ENCODE results near the gene OR2V1. TPM values are rescaled to one million over a fixed set of nuclear protein-coding genes. Genes with fewer than 3 reads are reported as not detected.

The OR2V1 gene
- total and polyA plus RNA-seq, 7 experiments from 2014 or later = not detected

- DNase-seq = peak in 2 of 9 donors; percentile 27 to 47
- Histone ChIP-seq H3K4me1 (ENCODE audit: control insufficient read depth in 2 of 2, insufficient read depth in 2 of 2, low read length in 2 of 2) (peaks cover 4 to 13% of the 10 kb centered on the region in 2 donors), H3K27ac (ENCODE audit: low read depth, low read length) (no peak overlapping the region), H3K36me3 (ENCODE audit: control insufficient read depth in 2 of 3, insufficient read depth in 3 of 3, low read length in 3 of 3) (no peaks in the 10 kb centered on the region), H3K9me3 (ENCODE audit: control insufficient read depth in 2 of 3, low read length in 3 of 3) (no peaks in the 10 kb centered on the region), H3K27me3 (ENCODE audit: control insufficient read depth in 2 of 2, insufficient read depth in 2 of 2, low read length in 2 of 2) (peaks cover 6 to 26% of the 10 kb centered on the region in 2 donors), H3K4me3 (ENCODE audit: low read length) (no peak overlapping the region)
- peaks cover 19 to 75% (median 61%) of the 10 kb centered on the region in 7 donors for H3K4me1 Mint-ChIP-seq
- peaks cover 0 to 9% (median 0%) of the 10 kb centered on the region in 5 donors for H3K36me3 Mint-ChIP-seq
- no peak overlapping the region for H3K4me3 Mint-ChIP-seq
- peaks cover 45 to 83% (median 77%) of the 10 kb centered on the region in 5 donors for H3K27me3 Mint-ChIP-seq
- peaks cover 0 to 20% (median 0%) of the 10 kb centered on the region in 11 donors for H3K9me3 Mint-ChIP-seq
- ATAC-seq = peak; percentile 62
- CTCF ChIA-PET = interaction anchor here (1.4 kb wide), 1 partner anchor 17 kb away, joined by 5 read pairs; no protein-coding TSS in a partner anchor
- POLR2A ChIA-PET = interaction anchor here (0.7 to 1.6 kb wide), 4 partner anchors 17 to 447 kb away, joined by 3 to 6 read pairs (median 4); partner anchors contain the start of genes TRIM41 and TRIM52
- intact Hi-C loops (cut with micrococcal nuclease) = no loop called here
- H3K27ac Mint-ChIP-seq = peak overlapping the region in 5 of 9 donors; percentile 6 to 63 (median 31)
Measured at GRCh38 chr5:181167814-181168488, 37.0 kb upstream of the OR2V1 start.

GRCh38 chr5:181166812-181167733 lies 36.1 kb upstream of the OR2V1 start:
- Histone ChIP-seq H3K27me3 (ENCODE audit: control insufficient read depth in 2 of 2, insufficient read depth in 2 of 2, low read length in 2 of 2) (peaks cover 6 to 26% of the 10 kb centered on the region in 2 donors), H3K4me3 (ENCODE audit: low read length) (no peak overlapping the region), H3K27ac (ENCODE audit: low read depth, low read length) (no peak overlapping the region), H3K9me3 (ENCODE audit: control insufficient read depth in 2 of 3, low read length in 3 of 3) (no peaks in the 10 kb centered on the region), H3K4me1 (ENCODE audit: control insufficient read depth in 2 of 2, insufficient read depth in 2 of 2, low read length in 2 of 2) (peaks cover 0 to 7% of the 10 kb centered on the region in 2 donors), H3K36me3 (ENCODE audit: control insufficient read depth in 2 of 3, insufficient read depth in 3 of 3, low read length in 3 of 3) (no peaks in the 10 kb centered on the region)
- ChIA-PET POLR2A (interaction anchor here (0.8 to 1.6 kb wide), 2 partner anchors 55 to 109 kb away, joined by 3 to 6 read pairs; partner anchors contain the start of gene TRIM41), CTCF (no interaction called here)
- H3K4me3 Mint-ChIP-seq = no peak overlapping the region
- no peak for DNase-seq
- intact Hi-C loops (cut with micrococcal nuclease) = no loop called here
- peaks cover 18 to 68% (median 56%) of the 10 kb centered on the region in 7 donors for H3K4me1 Mint-ChIP-seq
- peaks cover 41 to 79% (median 72%) of the 10 kb centered on the region in 5 donors for H3K27me3 Mint-ChIP-seq
- no peak for ATAC-seq
- H3K36me3 Mint-ChIP-seq = peaks cover 0 to 9% (median 0%) of the 10 kb centered on the region in 5 donors
- peaks cover 0 to 20% (median 0%) of the 10 kb centered on the region in 11 donors for H3K9me3 Mint-ChIP-seq
- H3K27ac Mint-ChIP-seq = peak overlapping the region in 3 of 9 donors; percentile 12 to 63 (median 44)

GRCh38 chr5:181164076-181164952 lies 33.3 kb upstream of the OR2V1 start:
- ChIA-PET POLR2A (interaction anchor here (0.7 to 2.5 kb wide), 6 partner anchors 9 to 28 kb away, joined by 3 to 7 read pairs (median 4); no protein-coding TSS in a partner anchor), CTCF (interaction anchor here (0.8 kb wide), 1 partner anchor 17 kb away, joined by 4 read pairs; no protein-coding TSS in a partner anchor)
- Histone ChIP-seq H3K27ac (ENCODE audit: low read depth, low read length) (no peak overlapping the region), H3K4me3 (ENCODE audit: low read length) (no peak overlapping the region), H3K4me1 (ENCODE audit: control insufficient read depth in 2 of 2, insufficient read depth in 2 of 2, low read length in 2 of 2) (peaks cover 15 to 19% of the 10 kb centered on the region in 2 donors), H3K36me3 (ENCODE audit: control insufficient read depth in 2 of 3, insufficient read depth in 3 of 3, low read length in 3 of 3) (no peaks in the 10 kb centered on the region), H3K9me3 (ENCODE audit: control insufficient read depth in 2 of 3, low read length in 3 of 3) (no peaks in the 10 kb centered on the region), H3K27me3 (ENCODE audit: control insufficient read depth in 2 of 2, insufficient read depth in 2 of 2, low read length in 2 of 2) (peaks cover 0 to 13% of the 10 kb centered on the region in 2 donors)
- intact Hi-C loops (cut with micrococcal nuclease) = no loop called here
- peak in 2 of 9 donors; percentile 35 to 40 for DNase-seq
- Mint-ChIP-seq H3K4me1 (peaks cover 16 to 65% (median 50%) of the 10 kb centered on the region in 7 donors), H3K4me3 (peak overlapping the region in 9 of 10 donors; percentile 61 to 91 (median 76)), H3K27ac (peak overlapping the region; percentile 38 to 99 (median 93)), H3K9me3 (peaks cover 0 to 11% (median 0%) of the 10 kb centered on the region in 11 donors), H3K27me3 (peaks cover 25 to 62% (median 47%) of the 10 kb centered on the region in 5 donors), H3K36me3 (peaks cover 0 to 5% (median 0%) of the 10 kb centered on the region in 5 donors)
- no peak for ATAC-seq

GRCh38 chr5:181163487-181164075 lies 32.6 kb upstream of the OR2V1 start:
- Histone ChIP-seq H3K36me3 (ENCODE audit: control insufficient read depth in 2 of 3, insufficient read depth in 3 of 3, low read length in 3 of 3) (no peaks in the 10 kb centered on the region), H3K27ac (ENCODE audit: low read depth, low read length) (no peak overlapping the region), H3K9me3 (ENCODE audit: control insufficient read depth in 2 of 3, low read length in 3 of 3) (no peaks in the 10 kb centered on the region), H3K4me3 (ENCODE audit: low read length) (no peak overlapping the region), H3K27me3 (ENCODE audit: control insufficient read depth in 2 of 2, insufficient read depth in 2 of 2, low read length in 2 of 2) (peaks cover 0 to 7% of the 10 kb centered on the region in 2 donors), H3K4me1 (ENCODE audit: control insufficient read depth in 2 of 2, insufficient read depth in 2 of 2, low read length in 2 of 2) (peaks cover 15 to 19% of the 10 kb centered on the region in 2 donors)
- peaks cover 0 to 7% (median 0%) of the 10 kb centered on the region in 11 donors for H3K9me3 Mint-ChIP-seq
- DNase-seq (peak in 1 of 9 donors; percentile 35), ATAC-seq (no peak)
- POLR2A ChIA-PET = interaction anchor here (1.2 to 2.5 kb wide), 2 partner anchors 10 to 26 kb away, joined by 3 to 6 read pairs; no protein-coding TSS in a partner anchor
- peak overlapping the region in 9 of 10 donors; percentile 61 to 91 (median 76) for H3K4me3 Mint-ChIP-seq
- CTCF ChIA-PET = interaction anchor here (0.8 kb wide), 1 partner anchor 18 kb away, joined by 4 read pairs; no protein-coding TSS in a partner anchor
- intact Hi-C loops (cut with micrococcal nuclease) = no loop called here
- H3K4me1 Mint-ChIP-seq = peaks cover 16 to 63% (median 47%) of the 10 kb centered on the region in 7 donors
- peaks cover 0 to 5% (median 0%) of the 10 kb centered on the region in 5 donors for H3K36me3 Mint-ChIP-seq
- peaks cover 19 to 55% (median 40%) of the 10 kb centered on the region in 5 donors for H3K27me3 Mint-ChIP-seq
- peak overlapping the region; percentile 38 to 99 (median 93) for H3K27ac Mint-ChIP-seq

- H3K27ac Mint-ChIP-seq = peak overlapping the region in 8 of 9 donors; percentile 47 to 99 (median 96)
- no peak for ATAC-seq
- DNase-seq = no peak
- Histone ChIP-seq H3K27ac (ENCODE audit: low read depth, low read length) (peak overlapping the region; percentile 84), H3K9me3 (ENCODE audit: control insufficient read depth in 2 of 3, low read length in 3 of 3) (no peaks in the 10 kb centered on the region), H3K36me3 (ENCODE audit: control insufficient read depth in 2 of 3, insufficient read depth in 3 of 3, low read length in 3 of 3) (no peaks in the 10 kb centered on the region), H3K27me3 (ENCODE audit: control insufficient read depth in 2 of 2, insufficient read depth in 2 of 2, low read length in 2 of 2) (no peaks in the 10 kb centered on the region), H3K4me3 (ENCODE audit: low read length) (peak overlapping the region; percentile 62), H3K4me1 (ENCODE audit: control insufficient read depth in 2 of 2, insufficient read depth in 2 of 2, low read length in 2 of 2) (peaks cover 15 to 19% of the 10 kb centered on the region in 2 donors)
- peaks cover 0 to 5% (median 0%) of the 10 kb centered on the region in 5 donors for H3K36me3 Mint-ChIP-seq
- H3K9me3 Mint-ChIP-seq = peaks cover 0 to 6% (median 0%) of the 10 kb centered on the region in 11 donors
- intact Hi-C loops (cut with micrococcal nuclease) = loop anchor here in 1 of 2 donors (2.0 kb wide), 3 partner anchors 27 to 359 kb away; partner anchors contain the start of gene MGAT1
- peak overlapping the region in 9 of 10 donors; percentile 68 to 83 (median 78) for H3K4me3 Mint-ChIP-seq
- CTCF ChIA-PET = no interaction called here
- POLR2A ChIA-PET = interaction anchor here (1.0 to 2.5 kb wide), 2 partner anchors 11 to 100 kb away, joined by 3 to 6 read pairs; no protein-coding TSS in a partner anchor
- H3K4me1 Mint-ChIP-seq = peaks cover 13 to 47% (median 35%) of the 10 kb centered on the region in 7 donors
- peaks cover under 1 to 36% (median 31%) of the 10 kb centered on the region in 5 donors for H3K27me3 Mint-ChIP-seq
Measured at GRCh38 chr5:181161534-181162175, 30.7 kb upstream of the OR2V1 start.

All from naive thymus-derived CD4-positive, alpha-beta T cell (primary cell).